Motor neuron (in vitro differentiated cells): ENCODE results near the gene STEAP1B. TPM values are rescaled to one million over a fixed set of nuclear protein-coding genes. Genes with fewer than 3 reads are reported as not detected.
A peak's percentile ranks its signal among the peaks of the same experiment; 100 is the strongest.
"Not testable (repeated sequence)": the region's sequence is repeated elsewhere in the genome, so short reads cannot be mapped to it uniquely, and the experiment has no call there.

Experiments used
- ATAC-seq, 8 experiments: fragments of 200-7000 bp; cut with Tn5 transposase; replicated peaks in 6 of 8; 2 replicates each; pipeline ENCODE4 v1.8.0; 2021; ENCODE audit warnings: mild to moderate bottlenecking in 8 of 8, moderate library complexity in 8 of 8
- H3K27ac ChIP-seq, 2 donors: fragments of 250-450 bp; sonication (Bioruptor Pico); 2 replicates each; pipeline ENCODE4 v1.9.0; 2021; ENCODE audit warnings: antibody characterized with exemption in 2 of 2, mild to moderate bottlenecking in 2 of 2, moderate library complexity in 1 of 2
- H3K4me1 ChIP-seq, 2 donors: fragments of 250-450 bp; sonication (Bioruptor Pico); replicated peaks in 1 of 2; 2 replicates each; pipeline ENCODE4 v1.6.1; 2021; ENCODE audit warnings: antibody characterized with exemption in 2 of 2, mild to moderate bottlenecking in 2 of 2, moderate library complexity in 1 of 2
- H3K4me3 ChIP-seq, 5 donors: fragments of 250-450 bp; sonication (Bioruptor Pico); 2 replicates each; pipeline ENCODE4 v1.9.0; 2021; ENCODE audit warnings: antibody characterized with exemption in 5 of 5, mild to moderate bottlenecking in 5 of 5, moderate library complexity in 4 of 5
- WGBS, 10 experiments: fragments of 450-650 bp; shearing (Covaris generic); methylation state at CpG; one replicate each; pipeline ENCODE4 v1.0.0; 2022; 5-methylcytosine and 5-hydroxymethylcytosine counted together
- in situ Hi-C, 9 experiments: fragments of 400-800 bp; cut with MboI; loops; one replicate each; pipeline ENCODE4 v1.15.0; 2021; ENCODE audit warnings: low sequenced_read_pairs in 9 of 9, low pct_unique_long_range_greater_than_20kb in 2 of 9; ENCODE audit not compliant: unreplicated experiment in 9 of 9
- total RNA-seq, 8 experiments: library from RNA; unstranded; fragments of 300-600 nt; gene quantifications; 2 replicates each; pipeline versions ENCODE4 v1.2.3 to v1.2.4, GENCODE V29; 2022

The STEAP1B gene
- total RNA-seq, 8 experiments from 2014 or later = 0.11 to 5.3 (median 2.5) TPM

DNA sequence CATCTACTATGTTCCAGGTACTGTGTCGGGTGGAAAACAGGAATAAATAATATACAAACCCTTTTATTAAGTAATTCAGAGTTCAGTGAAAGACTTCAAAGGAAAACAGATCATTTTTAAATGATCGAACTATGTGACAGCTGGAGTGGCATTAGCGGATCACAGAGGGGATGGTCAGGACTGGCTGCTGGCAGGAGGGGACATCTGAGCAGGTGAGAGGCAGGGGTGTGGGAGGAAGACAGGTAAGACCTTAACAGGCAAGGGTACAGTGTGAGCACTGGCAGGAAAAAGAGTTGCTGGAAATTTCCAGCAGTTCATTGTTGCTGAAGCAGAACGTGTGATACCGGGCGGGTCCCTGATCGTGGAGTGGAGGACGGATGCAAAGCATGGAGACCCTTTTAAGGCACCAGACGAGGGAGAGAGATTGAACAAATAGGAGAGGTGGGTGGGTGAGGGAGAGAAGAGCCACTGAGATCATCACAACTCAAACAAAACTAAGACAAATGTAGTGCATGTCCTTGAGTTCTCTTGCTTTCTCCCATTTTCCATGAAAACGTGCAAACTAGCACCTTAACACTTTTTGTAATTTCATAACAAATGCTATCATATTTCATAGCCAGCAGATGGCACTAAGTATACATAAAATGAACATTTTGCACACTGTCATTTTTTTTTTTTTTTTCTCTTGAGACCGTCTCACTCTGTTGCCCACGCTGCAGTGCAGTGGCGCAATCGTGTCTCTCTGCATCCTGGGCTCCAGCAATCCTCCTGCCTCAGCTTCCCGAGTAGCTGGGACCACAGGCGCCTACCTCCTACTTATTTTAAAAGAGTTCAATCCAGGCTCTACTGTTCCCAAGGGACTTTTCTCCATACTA, 23.7 kb upstream of the STEAP1B start:
- H3K4me3 ChIP-seq, H3K27ac ChIP-seq, in situ Hi-C loops, H3K4me1 ChIP-seq: not testable (repeated sequence)
- ATAC-seq = peak in 6 of 8 experiments; percentile 36 to 90 (median 57)
- 22 to 100% (median 73%) methylated on average over 2 to 5 of the region's 16 CpGs; no CpG with 5 or more reads in 3 of the 10 experiments for WGBS, 10 experiments

- ATAC-seq = peak in 1 of 8 experiments; percentile 61
- 33 to 100% (median 100%) methylated on average over 1 of the region's 1 CpG; no CpG with 5 or more reads in 7 of the 10 experiments for WGBS, 10 experiments
- H3K27ac ChIP-seq, H3K4me1 ChIP-seq, in situ Hi-C loops, H3K4me3 ChIP-seq: not testable (repeated sequence)
Measured at GRCh38 chr7:22519560-22519959, 19.6 kb upstream of the STEAP1B start.

GRCh38 chr7:22516950-22517349, 17.0 kb upstream of the STEAP1B start:
- 20 to 100% (median 80%) methylated on average over 1 to 2 of the region's 4 CpGs; no CpG with 5 or more reads in 6 of the 10 experiments for WGBS, 10 experiments
- H3K4me1 ChIP-seq, H3K27ac ChIP-seq, in situ Hi-C loops, H3K4me3 ChIP-seq: not testable (repeated sequence)
- ATAC-seq = peak in 3 of 8 experiments; percentile 65 to 74 (median 67)

DNA sequence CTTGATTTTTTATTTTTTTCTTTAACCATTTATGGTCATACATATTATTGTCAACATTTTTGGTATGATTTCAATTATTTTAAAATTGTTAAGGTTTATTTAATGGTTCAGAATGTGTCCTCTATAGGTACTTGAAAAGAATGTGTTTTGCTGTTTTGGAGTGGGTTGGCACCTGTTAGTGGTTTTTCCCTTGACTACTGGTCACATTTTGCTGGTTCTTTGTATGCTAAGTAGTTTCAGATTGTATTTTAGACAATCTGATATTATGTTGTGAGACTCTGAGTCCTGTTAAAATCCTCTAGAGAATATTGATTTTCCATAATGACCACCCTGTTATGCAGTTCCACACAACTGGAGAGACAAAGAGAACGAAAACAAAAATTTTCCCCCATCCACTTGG, 15.0 kb upstream of the STEAP1B start:
- ATAC-seq, in situ Hi-C loops, H3K4me1 ChIP-seq, H3K27ac ChIP-seq, H3K4me3 ChIP-seq: not testable (repeated sequence)
- 100% methylated on average over 1 of the region's 1 CpG; no CpG with 5 or more reads in 8 of the 10 experiments for WGBS, 10 experiments

DNA sequence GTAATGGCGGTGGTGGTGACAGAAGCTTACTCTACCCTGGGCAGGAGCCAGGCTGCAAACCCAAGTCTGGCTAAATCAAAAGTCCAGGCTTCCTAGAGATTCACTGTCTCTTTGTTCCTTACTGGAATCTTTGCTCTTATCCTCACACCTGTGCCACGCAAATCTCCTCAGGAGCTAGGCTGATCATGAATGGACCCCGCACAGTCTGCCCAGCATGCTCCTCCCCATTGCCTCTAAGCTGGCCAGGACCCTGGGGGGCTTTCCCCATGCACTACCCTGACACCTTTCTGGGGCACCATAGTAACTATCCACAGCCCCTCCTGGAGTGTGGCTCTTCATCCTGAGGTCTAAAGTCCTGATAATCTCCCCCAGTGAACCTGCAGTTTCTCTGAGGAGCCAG, 7.3 kb upstream of the STEAP1B start:
- H3K4me3 ChIP-seq, ATAC-seq, in situ Hi-C loops, H3K27ac ChIP-seq, H3K4me1 ChIP-seq: not testable (repeated sequence)
- 80 to 100% (median 100%) methylated on average over 1 of the region's 3 CpGs; no CpG with 5 or more reads in 6 of the 10 experiments for WGBS, 10 experiments

GRCh38 chr7:22506316-22507020, 6.5 kb upstream of the STEAP1B start:
- WGBS, 10 experiments = 100% methylated on average over 2 of the region's 9 CpGs; no CpG with 5 or more reads in 9 of the 10 experiments
- H3K4me3 ChIP-seq, ATAC-seq, H3K4me1 ChIP-seq, H3K27ac ChIP-seq, in situ Hi-C loops: not testable (repeated sequence)

- H3K27ac ChIP-seq, in situ Hi-C loops, H3K4me1 ChIP-seq, H3K4me3 ChIP-seq, ATAC-seq: not testable (repeated sequence)
- 0 to 83% (median 19%) methylated on average over 1 to 2 of the region's 3 CpGs; no CpG with 5 or more reads in 6 of the 10 experiments for WGBS, 10 experiments
Measured at GRCh38 chr7:22504519-22504918, 4.5 kb upstream of the STEAP1B start.

- H3K4me1 ChIP-seq, H3K27ac ChIP-seq, H3K4me3 ChIP-seq, in situ Hi-C loops: not testable (repeated sequence)
- ATAC-seq = peak in 2 of 8 experiments; percentile 8 to 29
- 33 to 100% (median 64%) methylated on average over 1 to 4 of the region's 5 CpGs; no CpG with 5 or more reads in 1 of the 10 experiments for WGBS, 10 experiments
Measured at GRCh38 chr7:22502104-22502503, 2.1 kb upstream of the STEAP1B start.

DNA sequence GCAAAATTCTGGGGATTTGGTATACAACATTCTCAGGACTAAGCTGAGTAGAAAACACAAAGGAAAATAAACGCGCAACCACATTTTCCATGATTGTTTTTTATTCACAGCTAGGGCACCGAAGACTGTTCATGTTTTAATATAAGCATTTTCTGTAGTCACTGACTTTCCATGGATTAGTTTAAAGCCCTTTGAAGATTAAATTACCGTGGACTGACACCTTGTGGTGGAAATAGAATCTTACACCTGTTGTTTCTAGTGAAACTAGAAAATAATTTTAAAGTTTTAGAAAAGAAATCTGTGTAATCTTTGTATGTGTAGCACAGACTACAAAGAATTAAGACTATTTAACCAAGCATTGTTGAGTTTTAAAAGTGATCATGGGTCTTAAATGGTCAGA, 1.3 kb upstream of the STEAP1B start:
- H3K4me1 ChIP-seq, H3K4me3 ChIP-seq, H3K27ac ChIP-seq, in situ Hi-C loops, ATAC-seq: not testable (repeated sequence)
- 0 to 57% (median 0%) methylated on average over 1 to 2 of the region's 4 CpGs; no CpG with 5 or more reads in 3 of the 10 experiments for WGBS, 10 experiments

DNA sequence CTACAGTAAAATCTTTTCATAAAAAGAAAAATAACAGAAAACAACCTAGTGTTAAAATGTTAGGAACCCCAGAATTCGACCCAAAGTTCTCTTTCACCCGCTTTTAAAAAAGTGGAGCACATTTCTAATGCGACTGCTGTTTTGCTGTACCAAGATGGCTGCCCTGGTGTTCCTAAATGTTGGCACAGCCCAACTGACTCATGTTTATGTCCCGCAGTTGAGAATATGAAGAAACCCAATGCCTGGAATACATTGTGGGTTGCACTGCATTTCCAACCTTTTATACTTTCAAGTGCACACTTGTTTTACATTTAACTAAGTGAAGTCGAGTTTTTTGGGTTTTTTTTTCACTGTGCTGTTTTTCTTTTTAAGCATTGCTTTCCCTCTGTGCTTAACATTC, 944 bp downstream of the STEAP1B start:
- in situ Hi-C loops = loop anchor here in 1 of 9 experiments (25.0 kb wide), 1 partner anchor 187 kb away; no protein-coding TSS in a partner anchor
- 80 to 100% (median 86%) methylated on average over 1 to 5 of the region's 5 CpGs; no CpG with 5 or more reads in 1 of the 10 experiments for WGBS, 10 experiments
- H3K27ac ChIP-seq = no peak overlapping the region
- ATAC-seq = no peak
- no peak overlapping the region for H3K4me3 ChIP-seq
- H3K4me1 ChIP-seq = no peaks in the 10 kb centered on the region

DNA sequence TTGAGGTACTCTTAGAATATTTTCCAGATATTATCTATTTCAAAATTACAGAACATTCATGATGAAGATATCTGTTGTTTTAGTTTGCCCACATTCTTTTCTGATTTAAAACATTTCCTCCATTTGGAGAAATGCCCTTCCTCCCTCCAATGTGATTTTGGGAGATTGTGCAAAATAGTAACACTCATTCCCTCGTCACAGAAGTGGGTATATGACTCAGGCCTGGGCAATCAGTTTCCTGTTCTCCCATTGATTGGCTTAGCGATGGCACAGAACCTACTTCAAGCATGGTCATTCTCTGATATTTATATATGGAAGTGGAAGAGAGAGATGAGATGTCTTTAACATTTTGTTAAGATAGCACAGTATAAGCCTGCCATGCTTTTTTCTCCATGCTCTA, 3.1 kb downstream of the STEAP1B start:
- not testable (repeated sequence) for H3K4me3 ChIP-seq, ATAC-seq, H3K27ac ChIP-seq, H3K4me1 ChIP-seq
- in situ Hi-C loops = loop anchor here in 1 of 9 experiments (25.0 kb wide), 1 partner anchor 185 kb away; no protein-coding TSS in a partner anchor
- WGBS, 10 experiments = 17 to 100% (median 100%) methylated on average over 1 of the region's 2 CpGs; no CpG with 5 or more reads in 5 of the 10 experiments

- not testable (repeated sequence) for H3K4me1 ChIP-seq, H3K27ac ChIP-seq, H3K4me3 ChIP-seq, ATAC-seq
- 35 to 100% (median 86%) methylated on average over 1 to 4 of the region's 6 CpGs; no CpG with 5 or more reads in 1 of the 10 experiments for WGBS, 10 experiments
- in situ Hi-C loops = loop anchor here in 1 of 9 experiments (25.0 kb wide), 1 partner anchor 184 kb away; no protein-coding TSS in a partner anchor
Measured at GRCh38 chr7:22496296-22496888, 3.6 kb downstream of the STEAP1B start.
